ENCODE data around the gene H2BW2. TPM values are rescaled to one million over a fixed set of nuclear protein-coding genes. Genes with fewer than 3 reads are reported as not detected.

H2BW2 gene
- total RNA-seq, 1 donor from 2014 or later: not detected

DNA sequence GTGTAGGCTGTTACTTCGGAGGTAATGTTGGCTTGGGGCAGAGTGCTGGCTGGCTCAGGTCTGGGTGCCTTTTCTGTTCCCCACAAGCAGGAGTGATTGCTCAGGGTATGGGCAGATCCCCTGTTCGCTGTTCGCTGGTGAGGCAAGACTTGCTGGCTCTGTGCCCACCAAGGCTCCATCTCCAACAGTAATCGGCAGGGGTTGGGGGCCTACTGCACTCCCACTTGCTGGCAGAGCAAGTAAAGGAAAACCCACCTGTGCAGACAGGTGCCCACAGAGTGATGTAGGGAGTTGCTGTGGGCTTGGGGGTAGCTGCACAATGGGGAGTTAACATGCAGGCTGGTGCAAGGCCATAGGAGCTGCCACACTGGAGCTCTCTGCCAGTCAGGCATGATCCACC, 44.3 kb downstream of the H2BW2 start:
- TF ChIP-seq, protein P1, sequence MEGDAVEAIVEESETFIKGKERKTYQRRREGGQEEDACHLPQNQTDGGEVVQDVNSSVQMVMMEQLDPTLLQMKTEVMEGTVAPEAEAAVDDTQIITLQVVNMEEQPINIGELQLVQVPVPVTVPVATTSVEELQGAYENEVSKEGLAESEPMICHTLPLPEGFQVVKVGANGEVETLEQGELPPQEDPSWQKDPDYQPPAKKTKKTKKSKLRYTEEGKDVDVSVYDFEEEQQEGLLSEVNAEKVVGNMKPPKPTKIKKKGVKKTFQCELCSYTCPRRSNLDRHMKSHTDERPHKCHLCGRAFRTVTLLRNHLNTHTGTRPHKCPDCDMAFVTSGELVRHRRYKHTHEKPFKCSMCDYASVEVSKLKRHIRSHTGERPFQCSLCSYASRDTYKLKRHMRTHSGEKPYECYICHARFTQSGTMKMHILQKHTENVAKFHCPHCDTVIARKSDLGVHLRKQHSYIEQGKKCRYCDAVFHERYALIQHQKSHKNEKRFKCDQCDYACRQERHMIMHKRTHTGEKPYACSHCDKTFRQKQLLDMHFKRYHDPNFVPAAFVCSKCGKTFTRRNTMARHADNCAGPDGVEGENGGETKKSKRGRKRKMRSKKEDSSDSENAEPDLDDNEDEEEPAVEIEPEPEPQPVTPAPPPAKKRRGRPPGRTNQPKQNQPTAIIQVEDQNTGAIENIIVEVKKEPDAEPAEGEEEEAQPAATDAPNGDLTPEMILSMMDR (IDR thresholded peaks at IDR 0.05): no peak
- no peak overlapping the region for H3K27ac ChIP-seq
- no peaks in the 10 kb centered on the region for H3K9me3 ChIP-seq
- no peak overlapping the region for H3K4me3 ChIP-seq
- no peaks in the 10 kb centered on the region for H3K27me3 ChIP-seq (ENCODE audit: low read depth)
- intact Hi-C loops (cut with DNase I): no loop called here
- ATAC-seq: no peak
- no peaks in the 10 kb centered on the region for H3K4me1 ChIP-seq
- H3K36me3 ChIP-seq: no peaks in the 10 kb centered on the region
- DNase-seq: no peak

DNA sequence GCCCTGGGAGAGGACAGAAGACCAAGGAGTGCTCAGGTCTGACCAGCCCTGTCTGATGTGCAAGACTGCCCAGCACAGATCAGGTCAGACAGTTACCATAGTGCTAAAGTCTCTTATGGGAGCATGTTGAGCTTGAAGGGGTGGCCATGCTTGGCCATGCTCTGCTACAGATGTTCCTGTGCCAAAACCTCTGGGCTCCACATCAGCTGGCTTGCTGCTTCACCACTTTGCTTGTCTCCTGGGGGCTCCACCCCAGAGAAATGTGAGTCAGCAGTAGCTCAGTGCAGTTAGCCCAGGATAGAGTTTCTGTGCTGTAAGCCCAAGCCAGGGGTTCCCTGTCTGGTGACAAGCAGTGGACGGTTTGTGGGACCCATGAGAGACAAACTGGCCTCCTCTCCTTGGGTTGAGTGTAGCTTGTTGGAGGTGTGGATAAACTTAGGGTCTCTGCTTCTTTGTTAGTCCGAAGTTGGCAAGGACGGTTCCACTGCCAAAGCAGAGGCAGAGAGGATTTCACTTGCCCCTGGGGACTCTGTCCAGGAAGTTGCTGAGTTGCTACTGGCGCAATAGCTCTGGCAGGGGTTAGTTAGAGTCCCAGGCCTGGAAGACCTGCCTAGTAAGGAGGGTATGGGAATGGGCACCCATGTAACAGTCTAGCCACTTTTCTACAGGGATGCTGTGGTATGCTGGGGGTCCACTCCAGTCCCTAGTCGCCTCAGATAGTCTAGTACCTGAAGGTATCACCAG, 45.0 kb downstream of the H2BW2 start:
- Histone ChIP-seq H3K27ac (no peak overlapping the region), H3K4me1 (no peaks in the 10 kb centered on the region), H3K36me3 (no peaks in the 10 kb centered on the region), H3K27me3 (ENCODE audit: low read depth) (no peaks in the 10 kb centered on the region), H3K9me3 (no peaks in the 10 kb centered on the region), H3K4me3 (no peak overlapping the region)
- no peak for DNase-seq
- TF ChIP-seq, protein P1 (IDR thresholded peaks at IDR 0.05): no peak
- intact Hi-C loops (cut with DNase I): no loop called here
- no peak for ATAC-seq

DNA sequence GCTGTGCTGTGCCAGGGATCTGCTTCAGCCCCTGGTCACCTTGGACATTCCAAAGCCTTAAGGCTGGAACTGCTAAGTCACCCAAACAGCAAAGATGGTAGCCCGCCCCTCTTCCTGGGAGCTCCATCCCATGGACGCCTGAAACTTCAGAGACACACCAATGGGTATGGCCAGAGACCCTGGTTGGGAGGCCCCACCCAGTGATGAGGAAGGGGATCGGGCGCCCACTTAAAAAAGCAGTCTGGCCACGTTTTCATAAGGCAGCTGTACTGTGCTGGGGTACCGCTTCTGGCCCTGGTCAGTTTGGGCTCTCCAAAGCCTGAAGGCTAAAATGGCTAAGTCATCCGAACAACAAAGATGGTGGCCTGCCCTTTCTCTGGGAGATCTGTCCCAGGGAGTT, 45.7 kb downstream of the H2BW2 start:
- H3K9me3 ChIP-seq: no peaks in the 10 kb centered on the region
- no peak for ATAC-seq
- intact Hi-C loops (cut with DNase I): no loop called here
- H3K4me1 ChIP-seq: no peaks in the 10 kb centered on the region
- H3K4me3 ChIP-seq: no peak overlapping the region
- H3K27ac ChIP-seq: no peak overlapping the region
- H3K27me3 ChIP-seq (ENCODE audit: low read depth): no peaks in the 10 kb centered on the region
- no peak for DNase-seq
- TF ChIP-seq, protein P1 (IDR thresholded peaks at IDR 0.05): no peak
- no peaks in the 10 kb centered on the region for H3K36me3 ChIP-seq

DNA sequence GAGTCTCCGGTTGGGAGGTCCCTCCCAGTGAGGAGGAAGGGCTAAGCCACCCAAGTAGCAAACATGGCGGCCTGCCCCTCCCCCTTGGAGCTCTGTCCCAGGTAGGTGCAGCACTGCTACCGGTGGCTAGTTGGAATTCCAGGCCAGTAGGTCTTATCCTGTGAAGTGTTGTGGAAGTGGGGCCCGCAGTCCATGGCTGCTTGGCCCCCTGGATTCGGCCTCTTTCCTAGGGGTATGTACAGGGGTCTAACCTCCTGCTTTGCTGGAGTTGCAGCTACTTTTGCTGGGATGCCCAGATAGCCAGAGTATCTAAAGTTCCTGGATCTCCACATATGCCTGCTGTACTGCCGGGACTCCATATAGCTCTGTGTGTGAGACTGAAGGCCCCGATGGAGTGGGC, 46.2 kb downstream of the H2BW2 start:
- no peaks in the 10 kb centered on the region for H3K36me3 ChIP-seq
- no peaks in the 10 kb centered on the region for H3K27me3 ChIP-seq (ENCODE audit: low read depth)
- no peak overlapping the region for H3K4me3 ChIP-seq
- TF ChIP-seq, protein P1 (IDR thresholded peaks at IDR 0.05): no peak
- no peak overlapping the region for H3K27ac ChIP-seq
- H3K9me3 ChIP-seq: no peaks in the 10 kb centered on the region
- intact Hi-C loops (cut with DNase I): no loop called here
- H3K4me1 ChIP-seq: no peaks in the 10 kb centered on the region
- ATAC-seq (no peak), DNase-seq (no peak)

Other genes with a start within 250 kb of the H2BW2 start
- 0.59 TPM for gene RAB9B, start 207.7 kb upstream of the H2BW2 start, total RNA-seq
- 1.2 TPM for gene TMSB15B, start 77.3 kb upstream of the H2BW2 start, total RNA-seq
- not detected for gene H2BW1, start 26.2 kb upstream of the H2BW2 start, total RNA-seq
- 1.2 TPM for gene TMSB15C, start 36.3 kb downstream of the H2BW2 start, total RNA-seq
- 0.24 TPM for gene ZCCHC18, start 72.6 kb downstream of the H2BW2 start, total RNA-seq
- gene SLC25A53, start 117.1 kb downstream of the H2BW2 start, total RNA-seq: 13.4 TPM
- 16.6 TPM for gene FAM199X, start 126.5 kb downstream of the H2BW2 start, total RNA-seq
- not detected for gene ESX1, start 215.0 kb downstream of the H2BW2 start, total RNA-seq

All from lower lobe of right lung (tissue), 2 donors.